Measurements from ENCODE around the gene PABPN1L. TPM values are rescaled to one million over a fixed set of nuclear protein-coding genes. Genes with fewer than 3 reads are reported as not detected.

Gene PABPN1L
- total and polyA plus RNA-seq, 10 of the 15 experiments (the other 5 are each of a cell fraction or from before 2014, with no cell fraction given): not detected

- H3K4me3 ChIP-seq: no peak overlapping the region
- no peaks in the 10 kb centered on the region for H4K20me1 ChIP-seq (ENCODE audit: control insufficient read depth, insufficient read depth)
- POLR2A ChIA-PET: no interaction called here
- H3K27ac ChIP-seq (ENCODE audit: control insufficient read depth, insufficient read depth): no peak overlapping the region
- ATAC-seq (no peak), DNase-seq (ENCODE audit: low read depth, low spot score) (no peak), FAIRE-seq (no peak)
- WGBS (ENCODE audit: insufficient coverage, insufficient replicate concordance, low lambda C conversion rate, missing lambda C conversion rate): 74% methylated on average over 20 of the region's 20 CpGs
- H3K9me3 ChIP-seq (replicated peaks; ENCODE audit: control insufficient read depth, insufficient read depth, low read length): no peaks in the 10 kb centered on the region
- intact Hi-C loops (cut with micrococcal nuclease; ENCODE audit: unreplicated experiment): no loop called here
- H2AFZ ChIP-seq (ENCODE audit: control insufficient read depth, low read depth, low read length): no peak overlapping the region
- no peak overlapping the region for H3K4me2 ChIP-seq (ENCODE audit: control insufficient read depth, insufficient read depth)
- no peaks in the 10 kb centered on the region for H3K36me3 ChIP-seq (ENCODE audit: control insufficient read depth in 2 of 2, insufficient read depth in 2 of 2, low read length in 1 of 2)
- no peak overlapping the region for H3K9ac ChIP-seq (ENCODE audit: control insufficient read depth, insufficient read depth, low read length)
- H3K79me2 ChIP-seq (ENCODE audit: control insufficient read depth, insufficient read depth, low read length): no peaks in the 10 kb centered on the region
- SMC1A ChIA-PET (ENCODE audit: uncharacterized antibody, unreplicated experiment): no interaction called here
- no peaks in the 10 kb centered on the region for H3K4me1 ChIP-seq (ENCODE audit: control insufficient read depth, insufficient read depth, low read length)
- CTCF ChIA-PET: no interaction called here
- TF ChIP-seq BCL3 (IDR thresholded peaks at IDR 0.05; ENCODE audit: borderline replicate concordance, insufficient read depth, low read depth, low read length, poor library complexity, severe bottlenecking): no peak
- no peak for TF ChIP-seq MTA2 (IDR thresholded peaks at IDR 0.05; ENCODE audit: low read depth)
- TF ChIP-seq TAF1 (IDR thresholded peaks at IDR 0.05; ENCODE audit: borderline replicate concordance, low read depth, low read length): no peak
- TF ChIP-seq SMAD1 (IDR thresholded peaks at IDR 0.05; ENCODE audit: low read depth, partially characterized antibody): no peak
- no peak for TF ChIP-seq CBX5 (IDR thresholded peaks at IDR 0.05; ENCODE audit: low read depth)
- TF ChIP-seq ZNF207 (IDR thresholded peaks at IDR 0.05; ENCODE audit: borderline replicate concordance): no peak
- TF ChIP-seq NFXL1 (IDR thresholded peaks at IDR 0.05; ENCODE audit: borderline replicate concordance): no peak
- no peak for TF ChIP-seq EP300 (IDR thresholded peaks at IDR 0.05; ENCODE audit: borderline replicate concordance in 1 of 2, control insufficient read depth in 1 of 2, low read depth in 2 of 2, low read length in 2 of 2)
- no peak for TF ChIP-seq ELK1 (IDR thresholded peaks at IDR 0.05; ENCODE audit: low read depth, low read length)
- no peak for TF ChIP-seq NBN (IDR thresholded peaks at IDR 0.05)
- no peak for TF ChIP-seq SMC3 (IDR thresholded peaks at IDR 0.05; ENCODE audit: borderline replicate concordance, low read length)
- TF ChIP-seq MLLT1 (IDR thresholded peaks at IDR 0.05): no peak
- TF ChIP-seq ATF3 (IDR thresholded peaks at IDR 0.05; ENCODE audit: borderline replicate concordance, extremely low read depth, low read depth, low read length): no peak
- no peak for TF ChIP-seq PBX3 (IDR thresholded peaks at IDR 0.05; ENCODE audit: insufficient replicate concordance, low read depth, low read length)
- no peak for TF ChIP-seq CHD4 (IDR thresholded peaks at IDR 0.05)
- no peak for TF ChIP-seq FOXK2 (IDR thresholded peaks at IDR 0.05)
- no peak for TF ChIP-seq ASH2L (IDR thresholded peaks at IDR 0.05; ENCODE audit: borderline replicate concordance, low read depth)
- H3K27me3 ChIP-seq (replicated peaks in 1 of 2; ENCODE audit: control insufficient read depth in 2 of 2, insufficient read depth in 2 of 2, low read length in 1 of 2): no peaks in the 10 kb centered on the region
- no TSS peak for BruUV-seq (replicated peaks)
- RAD21 ChIA-PET (ENCODE audit: unreplicated experiment): interaction anchor here (0.6 kb wide), 1 partner anchor 75 kb away, joined by 3 read pairs; no protein-coding TSS in a partner anchor
- in situ Hi-C loops (cut with MboI): loop anchor here (5.0 kb wide), 1 partner anchor 347 kb away; no protein-coding TSS in a partner anchor
These were observed 46.0 kb downstream of the PABPN1L start for GRCh38 chr16:88820385-88821025.
